Umbilical cord (tissue), 2 donors: Measurements from ENCODE around the gene MAP3K5. TPM values are rescaled to one million over a fixed set of nuclear protein-coding genes. Genes with fewer than 3 reads are reported as not detected.
"Not testable (repeated sequence)": the region's sequence is repeated elsewhere in the genome, so short reads cannot be mapped to it uniquely, and the experiment has no call there.

Experiments used
- DNase-seq: peaks from one replicate; pipeline ENCODE4 v3.0.0-alpha.2; 2015; ENCODE audit warnings: low spot score
- total RNA-seq: library from RNA; depleted of rRNA; stranded (reverse); fragments of >200 nt; gene quantifications from one replicate; pipeline ENCODE4 v1.2.3, GENCODE V29; 2014; ENCODE audit warnings: low replicate concordance; ENCODE audit not compliant: insufficient read depth

Gene MAP3K5
- total RNA-seq, 1 donor from 2014 or later = 10.6 TPM

DNA sequence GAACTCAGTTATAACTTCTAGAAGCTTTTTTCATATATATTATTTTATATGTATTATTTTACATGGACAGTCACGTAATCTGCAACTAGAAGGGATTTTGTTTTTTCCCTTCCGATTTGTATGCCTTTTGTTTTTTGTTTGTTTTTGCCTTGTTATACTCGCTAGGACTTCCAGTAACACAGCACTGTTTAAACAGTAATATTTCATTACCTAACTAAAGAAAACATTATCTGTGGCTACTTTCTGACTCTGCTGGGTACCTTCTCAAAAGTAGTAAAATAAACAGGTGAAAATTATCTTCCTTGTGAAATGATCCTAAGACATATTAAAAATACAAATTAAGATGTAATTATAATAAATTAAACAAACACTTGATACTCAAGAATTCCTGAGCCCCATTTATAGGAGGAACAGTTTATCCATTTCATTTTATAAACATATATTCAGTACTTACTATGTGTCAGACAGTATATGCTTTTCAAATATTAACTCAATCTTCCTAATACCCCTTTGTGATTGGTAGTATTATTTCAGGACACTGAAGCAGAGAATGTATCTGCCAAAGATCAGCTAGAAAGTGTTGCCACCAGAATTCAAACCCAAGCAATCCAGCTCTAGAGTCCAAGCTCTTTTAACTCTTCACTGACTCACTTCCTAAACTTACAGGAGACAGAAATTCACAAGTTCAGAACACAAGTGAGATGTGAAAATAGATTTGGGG lies 65.3 kb downstream of the MAP3K5 start:
- DNase-seq = no peak

- DNase-seq = no peak
These were observed 67.2 kb downstream of the MAP3K5 start for GRCh38 chr6:136725124-136725523.

- DNase-seq = no peak
These were observed 68.5 kb downstream of the MAP3K5 start for GRCh38 chr6:136723780-136724179.

DNA sequence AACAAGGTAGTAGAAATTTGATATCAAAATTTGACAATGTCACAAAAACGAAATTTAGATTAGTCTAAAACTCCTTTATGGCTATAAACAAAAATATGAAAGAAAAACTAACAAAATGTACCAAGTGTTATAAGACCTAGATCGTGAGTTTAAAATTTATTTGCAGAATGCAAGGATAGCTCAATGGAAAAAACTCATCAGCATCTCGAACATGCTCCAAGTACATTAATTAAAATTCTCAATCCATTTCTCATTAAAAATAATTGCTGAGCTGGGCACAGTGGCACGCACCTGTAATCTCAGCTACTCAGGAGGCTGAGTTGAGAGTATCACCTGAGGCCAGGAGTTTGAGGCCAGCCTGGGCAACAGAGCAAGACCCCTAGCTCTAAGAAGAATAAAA lies 70.8 kb downstream of the MAP3K5 start:
- no peak for DNase-seq

DNA sequence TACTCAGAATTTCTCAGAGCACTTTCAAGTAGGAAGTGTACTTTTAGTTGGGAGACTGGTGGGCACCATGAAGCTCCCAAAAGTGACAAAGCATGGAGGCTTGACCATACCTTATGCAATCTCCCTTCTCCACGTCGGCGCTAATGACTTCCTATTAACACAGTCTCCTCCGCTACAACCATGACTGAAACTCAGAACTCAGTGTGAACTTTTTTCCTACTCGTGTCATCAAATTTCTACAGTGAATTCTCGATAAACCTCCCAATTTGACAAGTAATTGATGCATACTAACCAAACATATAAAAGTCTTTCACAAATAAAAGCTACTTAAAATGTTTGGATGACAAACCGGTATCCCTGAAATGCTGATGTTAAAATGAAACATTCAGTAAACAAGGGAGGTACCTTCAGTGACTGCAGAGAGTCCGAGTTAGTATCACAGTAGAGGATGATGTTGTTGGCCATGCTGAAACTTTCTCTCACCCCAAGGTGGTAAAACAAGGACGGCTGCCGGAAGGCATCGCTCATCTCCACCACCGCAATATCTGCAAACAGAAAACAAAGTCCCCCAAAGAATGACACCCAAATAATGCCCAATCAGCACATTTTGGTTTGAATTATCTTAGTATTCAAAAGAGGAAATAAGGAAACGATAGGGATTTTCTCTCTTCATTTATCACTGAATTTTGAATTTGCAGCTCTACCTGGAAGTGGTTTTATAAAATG lies 72.1 kb downstream of the MAP3K5 start:
- peak; percentile 7 for DNase-seq

- peak; percentile 6 for DNase-seq
These were observed 72.8 kb downstream of the MAP3K5 start for GRCh38 chr6:136719280-136720044.

DNA sequence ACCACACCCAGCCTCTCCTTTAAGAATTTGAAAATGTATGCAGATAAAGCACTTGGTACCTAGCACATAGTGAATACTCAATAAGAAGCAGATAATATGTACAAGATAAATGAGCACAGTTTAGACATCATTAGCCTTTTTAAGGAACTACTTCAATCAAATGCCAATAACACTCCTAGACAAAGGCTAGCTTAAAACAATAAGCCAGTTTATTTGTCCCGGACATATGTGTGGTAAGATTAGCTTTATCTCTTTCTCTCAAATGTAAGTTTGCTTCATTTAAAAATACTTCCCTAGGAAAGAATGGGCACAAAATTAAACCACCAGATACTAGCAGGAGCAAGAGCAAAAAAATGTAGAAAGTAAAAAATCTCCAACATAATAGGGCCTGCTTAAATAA lies 73.8 kb downstream of the MAP3K5 start:
- DNase-seq = no peak

- DNase-seq = peak; percentile 13
These were observed 74.6 kb downstream of the MAP3K5 start for GRCh38 chr6:136717716-136717990.

DNA sequence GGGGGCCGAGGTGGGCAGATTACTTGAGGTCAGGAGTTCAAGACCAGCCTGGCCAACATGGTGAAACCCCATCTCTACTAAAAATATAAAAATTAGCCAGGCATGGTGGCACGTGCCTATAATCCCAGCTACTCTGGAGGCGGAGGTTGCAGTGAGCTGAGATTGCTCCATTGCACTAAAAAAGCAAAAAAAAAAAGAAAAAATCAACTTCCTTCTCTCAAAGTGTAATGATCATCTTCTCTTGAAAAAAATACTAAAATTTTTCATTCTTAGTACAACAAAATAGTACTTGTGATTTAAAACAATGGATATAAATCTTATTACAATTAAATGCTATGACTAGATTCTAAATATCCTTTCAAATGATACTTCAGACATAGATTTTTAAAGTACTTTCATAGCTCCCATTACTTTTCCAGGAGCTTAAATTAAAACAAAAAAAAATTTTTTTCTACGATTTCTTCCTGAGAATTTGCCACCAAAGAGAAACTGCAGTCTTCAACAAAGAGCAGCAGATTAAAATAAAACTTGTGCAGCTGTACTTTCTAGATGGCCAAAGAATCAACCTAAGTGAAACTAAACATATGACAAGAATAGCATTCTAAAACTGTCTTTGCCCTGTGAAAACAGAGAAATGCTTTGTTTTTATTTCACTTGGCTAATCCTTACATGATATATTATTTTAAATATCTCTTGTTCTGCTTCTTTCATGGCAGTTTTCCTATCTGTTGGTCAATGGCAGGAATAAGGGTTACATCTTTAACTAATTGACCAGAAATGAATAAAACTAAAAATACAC lies 75.2 kb downstream of the MAP3K5 start:
- peak; percentile 9 for DNase-seq

GRCh38 chr6:136712642-136713041 lies 79.6 kb downstream of the MAP3K5 start:
- not testable (repeated sequence) for DNase-seq

- no peak for DNase-seq
These were observed 80.6 kb downstream of the MAP3K5 start for GRCh38 chr6:136711644-136712043.

DNA sequence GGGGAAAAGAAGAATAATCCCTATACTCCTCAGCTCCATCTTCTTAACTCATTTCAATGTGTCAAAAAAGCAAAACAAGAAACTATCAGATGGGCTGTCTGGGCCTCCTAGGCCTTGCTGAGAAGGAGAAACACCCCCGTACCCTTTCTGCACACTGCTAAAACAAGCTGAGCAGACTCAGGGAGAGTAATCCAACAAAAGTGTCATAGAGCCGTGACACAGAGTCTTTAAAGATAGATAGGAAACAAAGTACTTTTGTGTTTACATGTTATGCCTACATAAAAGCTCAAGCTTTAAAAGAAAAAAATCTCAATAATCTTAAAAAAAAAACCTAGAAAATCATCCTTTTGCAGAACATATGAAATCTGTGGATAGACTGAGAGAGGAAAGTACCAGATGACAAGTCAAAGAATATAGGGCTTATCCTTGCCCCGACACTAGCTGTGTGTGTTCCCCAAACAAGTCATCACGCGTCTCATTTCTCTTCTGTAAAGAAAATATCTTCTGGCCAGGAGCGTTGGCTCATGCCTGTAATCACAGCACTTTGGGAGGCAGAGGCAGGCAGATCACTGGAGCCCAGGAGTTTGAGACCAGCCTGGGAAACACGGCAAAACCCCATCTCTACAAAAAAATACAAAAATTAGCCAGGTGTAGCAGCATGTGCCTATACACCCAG lies 81.3 kb downstream of the MAP3K5 start:
- no peak for DNase-seq

DNA sequence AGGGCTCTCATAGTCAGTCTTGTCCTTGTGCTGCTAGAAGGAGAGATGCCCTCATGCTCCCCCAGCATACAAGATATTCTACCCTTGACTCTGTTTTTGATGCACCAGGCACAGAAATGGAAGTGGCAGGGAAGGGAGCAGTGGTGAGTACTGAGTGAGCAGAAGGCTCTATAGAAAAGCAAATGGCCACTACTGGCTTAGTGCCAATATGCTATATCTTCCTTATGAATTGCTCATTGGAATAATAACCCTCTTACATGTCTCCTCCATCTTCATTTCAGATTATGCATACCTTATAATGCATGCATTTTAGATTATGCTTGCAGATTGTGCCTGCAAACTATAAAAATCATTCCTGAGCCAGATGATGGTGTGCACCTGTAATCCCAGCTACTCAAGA lies 82.8 kb downstream of the MAP3K5 start:
- DNase-seq = no peak

- no peak for DNase-seq
These were observed 85.8 kb downstream of the MAP3K5 start for GRCh38 chr6:136706430-136706829.

DNA sequence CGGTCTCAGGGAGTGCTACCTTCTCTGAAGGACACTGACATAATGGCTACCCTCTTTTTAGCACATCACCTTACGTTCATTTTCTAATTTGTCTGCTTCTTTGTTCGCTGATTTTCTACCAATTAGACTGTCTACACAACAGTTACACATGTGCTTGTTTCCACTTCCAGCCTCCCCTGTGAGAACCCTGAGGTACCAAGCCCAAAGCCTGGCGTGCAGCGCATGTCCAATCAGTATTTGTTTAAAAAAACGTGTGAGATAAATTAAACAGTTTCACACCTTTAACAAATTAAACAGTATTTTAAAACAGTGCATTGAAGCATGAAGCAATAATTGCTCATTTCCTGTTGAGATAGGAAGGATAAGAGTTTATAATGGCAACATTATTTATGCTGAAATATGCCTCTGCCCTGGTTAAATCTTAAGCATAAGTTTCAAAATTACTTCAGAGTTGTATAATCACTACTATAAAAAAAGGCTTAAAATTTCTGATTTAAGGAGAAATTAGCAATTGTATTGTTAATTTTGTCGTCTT lies 88.9 kb downstream of the MAP3K5 start:
- DNase-seq = no peak

DNA sequence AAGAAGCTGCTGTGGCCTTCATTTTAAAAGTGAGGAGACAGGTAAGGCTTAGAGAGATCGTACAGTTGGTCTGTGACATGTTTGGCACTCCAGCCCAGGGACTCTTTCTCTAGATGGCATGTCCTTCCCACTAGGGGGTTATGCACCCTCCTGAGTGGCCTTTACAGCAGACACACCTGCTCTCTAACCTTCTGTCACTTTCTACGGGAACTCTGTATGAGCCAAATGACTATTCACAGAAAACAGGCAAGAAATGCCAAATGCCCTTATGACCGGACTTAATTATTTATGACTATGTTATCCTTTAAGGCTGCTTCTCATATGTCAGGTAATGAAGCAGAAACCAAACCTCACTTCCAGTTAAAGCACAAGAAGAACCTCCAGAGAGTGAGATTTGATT lies 91.2 kb downstream of the MAP3K5 start:
- DNase-seq = no peak

- DNase-seq = no peak
These were observed 92.9 kb downstream of the MAP3K5 start for GRCh38 chr6:136699358-136699757.

- peak; percentile 50 for DNase-seq
These were observed 95.4 kb downstream of the MAP3K5 start for GRCh38 chr6:136696783-136697364.

DNA sequence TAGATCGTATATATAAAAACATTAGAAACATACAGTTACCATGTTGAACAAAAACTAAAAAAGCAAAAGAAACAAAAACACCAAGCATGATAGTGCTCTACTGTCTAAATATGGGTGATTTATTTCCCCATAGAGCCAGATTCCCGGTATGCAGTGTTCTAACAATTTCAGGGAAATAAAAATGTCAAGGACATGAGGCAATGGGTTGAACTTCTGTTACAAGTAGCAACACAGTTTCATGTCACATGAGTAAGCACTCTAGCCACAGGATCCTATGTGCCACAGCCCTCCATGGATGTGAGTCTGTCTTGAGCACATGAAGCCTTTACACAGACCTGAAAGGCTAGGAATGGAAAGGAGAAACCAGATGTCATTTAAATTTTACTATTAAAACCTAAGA lies 96.0 kb downstream of the MAP3K5 start:
- DNase-seq = peak; percentile 21

- no peak for DNase-seq
These were observed 96.9 kb downstream of the MAP3K5 start for GRCh38 chr6:136695412-136695811.

GRCh38 chr6:136693090-136693489 lies 99.2 kb downstream of the MAP3K5 start:
- no peak for DNase-seq
